NCI-H128 (cell line): ENCODE measurements around the gene LRIT1.

Source experiments
- DNase-seq: peaks from one replicate; lab custom pipeline; 2025; ENCODE audit not compliant: unreplicated experiment; lab: John Stamatoyannopoulos, UW

Gene LRIT1

GRCh38 chr10:84214612-84215235 lies 26.6 kb downstream of the LRIT1 start:
- no peak for DNase-seq

- no peak for DNase-seq
Observed at GRCh38 chr10:84214046-84214572, 27.2 kb downstream of the LRIT1 start.

GRCh38 chr10:84213076-84213475 lies 28.3 kb downstream of the LRIT1 start:
- DNase-seq, result no peak

- DNase-seq, result no peak
Observed at GRCh38 chr10:84212014-84212413, 29.3 kb downstream of the LRIT1 start.

GRCh38 chr10:84211566-84211965 lies 29.8 kb downstream of the LRIT1 start:
- no peak for DNase-seq

GRCh38 chr10:84208023-84208422 lies 33.3 kb downstream of the LRIT1 start:
- no peak for DNase-seq

- no peak for DNase-seq
Observed at GRCh38 chr10:84205853-84206525, 35.4 kb downstream of the LRIT1 start.

GRCh38 chr10:84205049-84205852 lies 36.1 kb downstream of the LRIT1 start:
- peak; percentile 1 for DNase-seq

- no peak for DNase-seq
Observed at GRCh38 chr10:84204610-84205009, 36.7 kb downstream of the LRIT1 start.

- no peak for DNase-seq
Observed at GRCh38 chr10:84204122-84204521, 37.2 kb downstream of the LRIT1 start.

- DNase-seq, result no peak
Observed at GRCh38 chr10:84202349-84202748, 39.0 kb downstream of the LRIT1 start.

GRCh38 chr10:84201682-84202081 lies 39.7 kb downstream of the LRIT1 start:
- no peak for DNase-seq

GRCh38 chr10:84201244-84201606 lies 40.1 kb downstream of the LRIT1 start:
- no peak for DNase-seq

- DNase-seq, result no peak
Observed at GRCh38 chr10:84200537-84201243, 40.7 kb downstream of the LRIT1 start.

- no peak for DNase-seq
Observed at GRCh38 chr10:84198206-84198915, 43.0 kb downstream of the LRIT1 start.

GRCh38 chr10:84197643-84198042 lies 43.7 kb downstream of the LRIT1 start:
- no peak for DNase-seq

- DNase-seq, result no peak
Observed at GRCh38 chr10:84196941-84197340, 44.4 kb downstream of the LRIT1 start.

- DNase-seq, result no peak
Observed at GRCh38 chr10:84196083-84196482, 45.3 kb downstream of the LRIT1 start.

- DNase-seq, result no peak
Observed at GRCh38 chr10:84195044-84195830, 46.1 kb downstream of the LRIT1 start.
